ENCODE data around the gene ATXN1.

GRCh38 chr6:16322666-16323312, 438.5 kb downstream of the ATXN1 start:
- TF ChIP-seq CTCF (IDR thresholded peaks at IDR 0.05) (no peak), POLR2AphosphoS5 (IDR thresholded peaks at IDR 0.05) (peak; percentile 62 to 63), POLR2A (IDR thresholded peaks at IDR 0.05; ENCODE audit: low read depth) (no peak), EP300 (IDR thresholded peaks at IDR 0.05) (no peak)
